RWPE2 (cell line): Measurements from ENCODE around the gene ARPC5L.

Source experiments
- ATAC-seq: fragments of 200-7000 bp; cut with Tn5 transposase; 3 replicates; pipeline ENCODE4 v1.9.1; 2021; ENCODE audit warnings: low read depth
- DNase-seq: peaks from one replicate; pipeline ENCODE4 v3.0.0-alpha.2; 2020; ENCODE audit warnings: low spot score
- H3K27ac ChIP-seq: fragments of 450-650 bp; 2 replicates; pipeline ENCODE4 v1.5.1; 2017; ENCODE audit warnings: mild to moderate bottlenecking; ENCODE audit not compliant: poor library complexity, severe bottlenecking
- H3K27me3 ChIP-seq: fragments of 250-450 bp; sonication (Bioruptor Pico); 2 replicates; pipeline ENCODE4 v1.5.1; 2021; ENCODE audit warnings: mild to moderate bottlenecking, moderate library complexity; ENCODE audit not compliant: insufficient read depth, poor library complexity, severe bottlenecking
- H3K36me3 ChIP-seq: fragments of 250-450 bp; sonication (Bioruptor Pico); 2 replicates; pipeline ENCODE4 v1.5.1; 2020; ENCODE audit warnings: low read depth, mild to moderate bottlenecking, moderate library complexity
- H3K4me1 ChIP-seq: fragments of 250-450 bp; sonication (Bioruptor Pico); 2 replicates; pipeline ENCODE4 v1.5.1; 2021; ENCODE audit warnings: mild to moderate bottlenecking, moderate library complexity; ENCODE audit not compliant: insufficient read depth, poor library complexity, severe bottlenecking
- H3K4me3 ChIP-seq: fragments of 250-450 bp; sonication (Bioruptor Pico); 2 replicates; pipeline ENCODE4 v1.5.1; 2021; ENCODE audit warnings: mild to moderate bottlenecking, moderate library complexity; ENCODE audit not compliant: severe bottlenecking
- H3K9me3 ChIP-seq: fragments of 250-450 bp; sonication (Bioruptor Pico); 2 replicates; pipeline ENCODE4 v1.5.1; 2021; ENCODE audit warnings: mild to moderate bottlenecking, moderate library complexity; ENCODE audit not compliant: severe bottlenecking
- TF ChIP-seq, protein P1 (sequence below): fragments of 450-650 bp; IDR thresholded peaks from one replicate; pipeline ENCODE4 v1.5.1; 2017; ENCODE audit warnings: mild to moderate bottlenecking, moderate library complexity; ENCODE audit not compliant: poor library complexity, severe bottlenecking

ARPC5L gene

GRCh38 chr9:124868511-124869465, 6.9 kb downstream of the ARPC5L start:
- ATAC-seq (peak; percentile 85), DNase-seq (peak; percentile 87)
- Histone ChIP-seq H3K4me3 (peak overlapping the region; percentile 66), H3K4me1 (peaks cover 28% of the 10 kb centered on the region), H3K27ac (peak overlapping the region; percentile 87), H3K36me3 (peaks cover 26% of the 10 kb centered on the region), H3K27me3 (no peaks in the 10 kb centered on the region), H3K9me3 (no peaks in the 10 kb centered on the region)
- TF ChIP-seq, protein P1, sequence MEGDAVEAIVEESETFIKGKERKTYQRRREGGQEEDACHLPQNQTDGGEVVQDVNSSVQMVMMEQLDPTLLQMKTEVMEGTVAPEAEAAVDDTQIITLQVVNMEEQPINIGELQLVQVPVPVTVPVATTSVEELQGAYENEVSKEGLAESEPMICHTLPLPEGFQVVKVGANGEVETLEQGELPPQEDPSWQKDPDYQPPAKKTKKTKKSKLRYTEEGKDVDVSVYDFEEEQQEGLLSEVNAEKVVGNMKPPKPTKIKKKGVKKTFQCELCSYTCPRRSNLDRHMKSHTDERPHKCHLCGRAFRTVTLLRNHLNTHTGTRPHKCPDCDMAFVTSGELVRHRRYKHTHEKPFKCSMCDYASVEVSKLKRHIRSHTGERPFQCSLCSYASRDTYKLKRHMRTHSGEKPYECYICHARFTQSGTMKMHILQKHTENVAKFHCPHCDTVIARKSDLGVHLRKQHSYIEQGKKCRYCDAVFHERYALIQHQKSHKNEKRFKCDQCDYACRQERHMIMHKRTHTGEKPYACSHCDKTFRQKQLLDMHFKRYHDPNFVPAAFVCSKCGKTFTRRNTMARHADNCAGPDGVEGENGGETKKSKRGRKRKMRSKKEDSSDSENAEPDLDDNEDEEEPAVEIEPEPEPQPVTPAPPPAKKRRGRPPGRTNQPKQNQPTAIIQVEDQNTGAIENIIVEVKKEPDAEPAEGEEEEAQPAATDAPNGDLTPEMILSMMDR = peak; percentile 45

DNA sequence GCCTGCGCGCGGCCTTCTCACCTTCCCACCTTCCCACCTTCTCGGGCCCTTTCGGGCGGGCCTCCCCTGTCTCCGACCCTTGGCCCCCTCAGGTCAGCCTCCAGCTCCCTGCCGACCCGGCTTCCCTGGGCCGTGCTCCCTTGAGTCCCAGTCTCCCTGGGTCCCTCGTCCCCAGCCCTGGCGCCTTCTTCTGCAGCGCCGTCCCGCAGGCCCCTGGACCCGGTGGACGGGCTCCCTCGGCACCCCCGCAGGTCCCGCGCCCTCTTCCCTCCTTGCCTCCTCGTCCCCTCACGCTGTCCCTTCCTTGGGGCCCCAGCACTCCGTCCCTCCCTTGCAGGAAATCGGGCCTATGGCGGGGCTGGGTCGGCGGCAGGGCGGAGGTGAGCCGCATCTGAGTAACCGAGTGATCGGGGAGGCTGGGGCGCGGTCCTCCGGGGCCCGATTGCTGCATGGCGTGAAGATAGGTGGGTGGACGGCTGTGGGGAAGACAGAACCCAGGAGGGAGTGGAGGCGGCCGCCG, 7.6 kb downstream of the ARPC5L start:
- TF ChIP-seq, protein P1 = no peak
- no peak for DNase-seq
- Histone ChIP-seq H3K4me1 (peaks cover 27% of the 10 kb centered on the region), H3K27ac (peak overlapping the region; percentile 87), H3K4me3 (peak overlapping the region; percentile 66), H3K27me3 (no peaks in the 10 kb centered on the region), H3K36me3 (peaks cover 33% of the 10 kb centered on the region), H3K9me3 (no peaks in the 10 kb centered on the region)
- peak; percentile 28 for ATAC-seq

GRCh38 chr9:124869986-124870560, 8.1 kb downstream of the ARPC5L start:
- peak overlapping the region; percentile 66 for H3K4me3 ChIP-seq
- ATAC-seq (no peak), DNase-seq (no peak)
- TF ChIP-seq, protein P1 = no peak
- peaks cover 27% of the 10 kb centered on the region for H3K4me1 ChIP-seq
- H3K27me3 ChIP-seq = no peaks in the 10 kb centered on the region
- peak overlapping the region; percentile 87 for H3K27ac ChIP-seq
- H3K36me3 ChIP-seq = peaks cover 39% of the 10 kb centered on the region
- H3K9me3 ChIP-seq = no peaks in the 10 kb centered on the region

- no peak for DNase-seq
These were observed 8.8 kb downstream of the ARPC5L start for GRCh38 chr9:124870723-124871122.

More at GRCh38 chr9:124870723-124871122, 8.8 kb downstream of the ARPC5L start:
- Histone ChIP-seq H3K4me3 (peak overlapping the region; percentile 66), H3K9me3 (no peaks in the 10 kb centered on the region), H3K36me3 (peaks cover 45% of the 10 kb centered on the region), H3K27ac (peak overlapping the region; percentile 87), H3K4me1 (peaks cover 27% of the 10 kb centered on the region), H3K27me3 (no peaks in the 10 kb centered on the region)
- ATAC-seq = no peak
- TF ChIP-seq, protein P1 = no peak
